ENCODE data around the gene L1CAM. TPM values are rescaled to one million over a fixed set of nuclear protein-coding genes. Genes with fewer than 3 reads are reported as not detected.

L1CAM gene
- total and polyA plus RNA-seq, 12 donors = 1.1 to 5.6 (median 2.7) TPM

DNA sequence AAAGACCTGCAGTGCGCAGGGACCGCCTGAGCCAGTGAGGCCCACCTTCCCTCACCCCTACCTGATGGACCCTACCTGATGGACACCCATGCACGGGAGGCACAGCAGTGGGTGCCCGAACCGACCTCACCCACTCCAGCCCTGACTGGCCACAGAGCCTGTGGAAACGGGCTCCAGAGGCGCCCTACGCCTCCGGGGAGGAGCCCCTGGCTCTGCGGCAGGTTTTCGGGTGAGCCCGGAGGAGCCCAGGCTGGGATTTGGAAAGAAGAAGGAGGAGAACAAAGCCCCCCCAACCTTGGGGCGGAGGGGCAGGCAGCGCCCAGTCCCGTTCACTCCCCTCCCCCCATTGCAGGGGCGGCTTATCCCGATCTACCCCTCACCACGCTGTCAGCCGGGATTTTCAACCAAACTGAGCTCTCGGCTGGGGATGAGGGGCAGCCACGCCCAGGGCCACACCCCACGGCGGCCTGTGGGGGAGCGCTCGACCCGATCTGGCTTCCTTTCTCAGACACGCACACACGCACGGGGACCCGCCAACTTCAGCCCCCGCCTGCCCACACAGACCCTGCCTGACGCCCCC, 675 bp downstream of the L1CAM start:
- no peaks in the 10 kb centered on the region for H3K9me3 ChIP-seq
- H3K4me1 ChIP-seq = peaks cover 0 to 6% (median 0%) of the 10 kb centered on the region in 9 donors
- DNase-seq = no peak
- no peak overlapping the region for H3K27ac ChIP-seq
- ATAC-seq = no peak
- intact Hi-C loops (cut with DNase I) = no loop called here
- H3K36me3 ChIP-seq = no peaks in the 10 kb centered on the region
- TF ChIP-seq, protein P1, sequence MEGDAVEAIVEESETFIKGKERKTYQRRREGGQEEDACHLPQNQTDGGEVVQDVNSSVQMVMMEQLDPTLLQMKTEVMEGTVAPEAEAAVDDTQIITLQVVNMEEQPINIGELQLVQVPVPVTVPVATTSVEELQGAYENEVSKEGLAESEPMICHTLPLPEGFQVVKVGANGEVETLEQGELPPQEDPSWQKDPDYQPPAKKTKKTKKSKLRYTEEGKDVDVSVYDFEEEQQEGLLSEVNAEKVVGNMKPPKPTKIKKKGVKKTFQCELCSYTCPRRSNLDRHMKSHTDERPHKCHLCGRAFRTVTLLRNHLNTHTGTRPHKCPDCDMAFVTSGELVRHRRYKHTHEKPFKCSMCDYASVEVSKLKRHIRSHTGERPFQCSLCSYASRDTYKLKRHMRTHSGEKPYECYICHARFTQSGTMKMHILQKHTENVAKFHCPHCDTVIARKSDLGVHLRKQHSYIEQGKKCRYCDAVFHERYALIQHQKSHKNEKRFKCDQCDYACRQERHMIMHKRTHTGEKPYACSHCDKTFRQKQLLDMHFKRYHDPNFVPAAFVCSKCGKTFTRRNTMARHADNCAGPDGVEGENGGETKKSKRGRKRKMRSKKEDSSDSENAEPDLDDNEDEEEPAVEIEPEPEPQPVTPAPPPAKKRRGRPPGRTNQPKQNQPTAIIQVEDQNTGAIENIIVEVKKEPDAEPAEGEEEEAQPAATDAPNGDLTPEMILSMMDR (IDR thresholded peaks at IDR 0.05) = no peak
- 6 to 7% methylated on average over 18 to 32 of the region's 32 CpGs for WGBS, 2 donors
- H3K27me3 ChIP-seq = peaks cover 0 to 94% (median 50%) of the 10 kb centered on the region in 7 donors
- H3K4me3 ChIP-seq = peak overlapping the region in 1 of 10 donors; percentile 24

DNA sequence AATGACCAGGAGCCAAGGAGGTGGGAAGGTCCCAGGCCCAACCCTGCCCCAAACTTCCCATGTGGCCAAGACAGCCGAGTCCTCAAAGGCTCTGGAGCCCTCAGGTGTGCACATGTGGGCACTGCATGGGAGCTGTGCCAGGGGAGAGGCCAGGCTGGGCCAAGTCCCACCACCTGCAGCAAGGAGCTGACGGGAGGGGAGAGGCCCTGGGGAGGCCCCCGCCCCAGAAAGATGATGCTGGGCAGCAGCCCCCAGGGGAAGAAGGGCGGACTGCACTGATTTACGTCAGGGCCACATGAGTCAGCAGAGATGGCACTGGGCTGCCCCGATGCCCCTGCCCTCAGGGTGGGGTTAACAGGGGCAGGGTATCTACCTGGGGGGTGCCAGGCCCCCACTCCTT, 1.4 kb downstream of the L1CAM start:
- Histone ChIP-seq H3K27ac (no peak overlapping the region), H3K4me3 (no peak overlapping the region), H3K36me3 (no peaks in the 10 kb centered on the region), H3K27me3 (peaks cover 0 to 96% (median 51%) of the 10 kb centered on the region in 7 donors), H3K4me1 (peaks cover 0 to 6% (median 0%) of the 10 kb centered on the region in 9 donors), H3K9me3 (no peaks in the 10 kb centered on the region)
- no peak for ATAC-seq
- TF ChIP-seq, protein P1 (IDR thresholded peaks at IDR 0.05) = no peak
- intact Hi-C loops (cut with DNase I) = no loop called here
- WGBS, 2 donors = 32 to 43% methylated on average over 2 to 6 of the region's 6 CpGs
- DNase-seq = no peak

DNA sequence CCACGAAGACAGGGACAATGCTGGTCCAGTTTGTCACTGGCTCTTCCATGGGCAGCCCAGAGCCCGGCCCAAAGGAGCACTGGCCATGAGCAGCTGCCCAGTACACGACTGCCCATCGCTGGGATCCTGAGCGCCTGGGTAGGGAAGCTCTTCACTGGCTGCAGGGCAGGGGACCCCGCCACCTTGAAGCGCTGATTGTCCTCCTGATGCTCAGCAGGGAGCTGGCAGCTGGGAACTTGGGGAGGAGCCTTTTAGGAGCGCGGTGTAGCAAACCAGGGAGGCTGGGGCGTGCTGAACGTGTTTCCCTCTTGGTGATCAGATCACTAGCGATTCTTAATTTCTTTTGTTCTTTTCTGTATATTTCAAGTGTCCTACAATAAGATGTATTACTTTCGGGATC, 1.8 kb downstream of the L1CAM start:
- Histone ChIP-seq H3K9me3 (no peaks in the 10 kb centered on the region), H3K27me3 (peaks cover 0 to 96% (median 51%) of the 10 kb centered on the region in 7 donors), H3K4me3 (no peak overlapping the region), H3K36me3 (no peaks in the 10 kb centered on the region), H3K27ac (no peak overlapping the region), H3K4me1 (peaks cover 0 to 6% (median 0%) of the 10 kb centered on the region in 9 donors)
- DNase-seq (no peak), ATAC-seq (no peak)
- TF ChIP-seq, protein P1 (IDR thresholded peaks at IDR 0.05) = no peak
- intact Hi-C loops (cut with DNase I) = no loop called here
- WGBS, 2 donors = 55 to 59% methylated on average over 13 of the region's 13 CpGs

DNA sequence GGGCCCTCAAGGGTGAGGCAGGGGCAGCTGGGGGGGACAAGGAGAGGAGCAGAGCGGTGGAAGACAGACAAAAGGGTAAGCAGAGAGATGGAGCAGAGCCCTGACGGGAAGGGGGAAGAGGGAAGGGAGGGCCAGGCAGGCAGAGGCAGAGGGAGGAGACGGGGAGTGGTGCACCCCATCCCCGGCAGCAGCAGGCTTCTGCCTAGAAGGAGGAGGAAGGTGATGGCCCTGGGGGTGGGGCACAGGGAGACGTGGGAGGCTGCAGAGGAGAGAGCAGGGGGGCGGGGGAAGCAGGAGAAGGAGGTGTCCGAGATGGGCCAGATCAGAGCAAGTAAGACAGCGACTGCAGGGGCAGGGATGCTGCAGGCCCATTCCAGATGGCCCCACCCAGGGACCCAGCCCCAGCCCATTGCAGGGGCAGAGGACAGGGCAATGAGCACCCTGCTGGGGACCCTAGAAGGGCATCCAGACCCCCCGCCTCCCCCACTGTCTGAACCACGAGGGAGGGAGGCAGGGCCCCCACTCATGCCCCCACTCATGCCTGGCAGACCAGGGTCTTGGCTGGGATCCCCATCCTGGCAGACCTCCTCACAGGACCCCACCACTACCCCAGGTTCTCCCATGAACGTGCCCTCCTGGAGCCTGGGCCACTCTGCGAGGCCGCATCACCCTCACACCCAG, 2.7 kb downstream of the L1CAM start:
- DNase-seq = no peak
- WGBS, 2 donors = 39 to 51% methylated on average over 11 to 13 of the region's 13 CpGs
- H3K4me3 ChIP-seq = no peak overlapping the region
- peaks cover 0 to 6% (median 0%) of the 10 kb centered on the region in 9 donors for H3K4me1 ChIP-seq
- H3K9me3 ChIP-seq = no peaks in the 10 kb centered on the region
- TF ChIP-seq, protein P1 (IDR thresholded peaks at IDR 0.05) = no peak
- peaks cover 0 to 97% (median 51%) of the 10 kb centered on the region in 7 donors for H3K27me3 ChIP-seq
- H3K36me3 ChIP-seq = no peaks in the 10 kb centered on the region
- H3K27ac ChIP-seq = no peak overlapping the region
- ATAC-seq = no peak
- intact Hi-C loops (cut with DNase I) = no loop called here

All from heart right ventricle (tissue), 16 donors.